ENCODE data around the gene NSFL1C.

The NSFL1C gene

GRCh38 chr20:1466211-1467081, at the start of gene NSFL1C:
TSS of gene NSFL1C (minus strand) at chr20:1466849. CDS start at chr20:1466824, 25 bp downstream.
- Histone ChIP-seq H3K27me3 (ENCODE audit: control insufficient read depth, insufficient read depth, low read length) (no peaks in the 10 kb centered on the region), H3K27ac (peak within 1 kb of the TSS; percentile 65), H3K4me2 (ENCODE audit: low read length) (peak within 1 kb of the TSS; percentile 70), H3K79me2 (peaks cover 42% of the 10 kb centered on the region), H3K9me3 (ENCODE audit: control insufficient read depth, low read length) (no peaks in the 10 kb centered on the region), H3K4me3 (ENCODE audit: low read depth, low read length) (peak within 1 kb of the TSS; percentile 72), H3K36me3 (ENCODE audit: control insufficient read depth, insufficient read depth, low read length) (no peaks in the 10 kb centered on the region), H3K4me1 (peaks cover 17% of the 10 kb centered on the region), H2AFZ (peak within 1 kb of the TSS; percentile 82), H3K9ac (peak within 1 kb of the TSS; percentile 12)
- peak; percentile 98 for TF ChIP-seq CTCF (IDR thresholded peaks at IDR 0.05)

GRCh38 chr20:1513801-1514200, 47.2 kb upstream of the NSFL1C start:
- Histone ChIP-seq H3K79me2 (no peaks in the 10 kb centered on the region), H3K4me1 (no peaks in the 10 kb centered on the region), H3K9me3 (ENCODE audit: control insufficient read depth, low read length) (no peaks in the 10 kb centered on the region), H3K4me2 (ENCODE audit: low read length) (no peak overlapping the region), H3K27me3 (ENCODE audit: control insufficient read depth, insufficient read depth, low read length) (no peaks in the 10 kb centered on the region), H2AFZ (no peak overlapping the region), H3K27ac (no peak overlapping the region), H3K4me3 (ENCODE audit: low read depth, low read length) (no peak overlapping the region), H3K36me3 (ENCODE audit: control insufficient read depth, insufficient read depth, low read length) (no peaks in the 10 kb centered on the region), H3K9ac (no peak overlapping the region)
- no peak for TF ChIP-seq CTCF (IDR thresholded peaks at IDR 0.05)

GRCh38 chr20:1509237-1509636, 42.6 kb upstream of the NSFL1C start:
- Histone ChIP-seq H3K9me3 (ENCODE audit: control insufficient read depth, low read length) (no peaks in the 10 kb centered on the region), H2AFZ (no peak overlapping the region), H3K4me1 (no peaks in the 10 kb centered on the region), H3K27me3 (ENCODE audit: control insufficient read depth, insufficient read depth, low read length) (no peaks in the 10 kb centered on the region), H3K27ac (no peak overlapping the region), H3K79me2 (no peaks in the 10 kb centered on the region), H3K4me2 (ENCODE audit: low read length) (no peak overlapping the region), H3K36me3 (ENCODE audit: control insufficient read depth, insufficient read depth, low read length) (no peaks in the 10 kb centered on the region), H3K4me3 (ENCODE audit: low read depth, low read length) (no peak overlapping the region), H3K9ac (no peak overlapping the region)
- TF ChIP-seq CTCF (IDR thresholded peaks at IDR 0.05) = no peak

GRCh38 chr20:1508574-1508973, 41.9 kb upstream of the NSFL1C start:
- Histone ChIP-seq H3K4me2 (ENCODE audit: low read length) (no peak overlapping the region), H3K4me3 (ENCODE audit: low read depth, low read length) (no peak overlapping the region), H3K79me2 (no peaks in the 10 kb centered on the region), H3K36me3 (ENCODE audit: control insufficient read depth, insufficient read depth, low read length) (no peaks in the 10 kb centered on the region), H3K4me1 (no peaks in the 10 kb centered on the region), H3K27me3 (ENCODE audit: control insufficient read depth, insufficient read depth, low read length) (no peaks in the 10 kb centered on the region), H3K27ac (no peak overlapping the region), H2AFZ (no peak overlapping the region), H3K9ac (no peak overlapping the region), H3K9me3 (ENCODE audit: control insufficient read depth, low read length) (no peaks in the 10 kb centered on the region)
- no peak for TF ChIP-seq CTCF (IDR thresholded peaks at IDR 0.05)

GRCh38 chr20:1507276-1507675, 40.6 kb upstream of the NSFL1C start:
- no peak overlapping the region for H3K9ac ChIP-seq
- no peaks in the 10 kb centered on the region for H3K9me3 ChIP-seq (ENCODE audit: control insufficient read depth, low read length)
- no peak overlapping the region for H3K27ac ChIP-seq
- no peak overlapping the region for H3K4me3 ChIP-seq (ENCODE audit: low read depth, low read length)
- no peaks in the 10 kb centered on the region for H3K36me3 ChIP-seq (ENCODE audit: control insufficient read depth, insufficient read depth, low read length)
- no peaks in the 10 kb centered on the region for H3K27me3 ChIP-seq (ENCODE audit: control insufficient read depth, insufficient read depth, low read length)
- no peak overlapping the region for H2AFZ ChIP-seq
- H3K4me2 ChIP-seq (ENCODE audit: low read length) = no peak overlapping the region
- H3K79me2 ChIP-seq = no peaks in the 10 kb centered on the region
- no peak for TF ChIP-seq CTCF (IDR thresholded peaks at IDR 0.05)
- H3K4me1 ChIP-seq = no peaks in the 10 kb centered on the region
